K562 (cell line): Measurements from ENCODE around the gene SLC49A4.

ENCODE experiments used
- GABPA ChIP-seq: fragments of 200-800 bp; sonication (Bioruptor generic); conservative IDR thresholded peaks from 2 replicates; pipeline ENCODE4 v1.6.1; 2016; ENCODE audit warnings: low read depth, missing genetic modification characterization, missing compliant biosample characterization
- ZBED1 ChIP-seq: IDR thresholded peaks from 2 replicates; pipeline ENCODE4 v1.6.1; 2014

GRCh38 chr3:122880624-122881023, 85.8 kb downstream of the SLC49A4 start:
- TF ChIP-seq GABPA (tag): no peak
- no peak for TF ChIP-seq ZBED1
